Subcutaneous adipose tissue (tissue), 4 donors: ENCODE results near the gene ABHD12B. TPM values are rescaled to one million over a fixed set of nuclear protein-coding genes. Genes with fewer than 3 reads are reported as not detected.

Experiments
- total RNA-seq, 4 donors: library from RNA; depleted of rRNA; stranded (reverse); fragments of >200 nt; gene quantifications; one replicate each; pipeline ENCODE4 v1.1.0, GENCODE V29; 2016
- TF ChIP-seq, protein P1 (sequence below): fragments of 450-650 bp; IDR thresholded peaks from one replicate; pipeline ENCODE4 v1.5.1; 2016; ENCODE audit warnings: low read depth, mild to moderate bottlenecking, control low read depth, antibody characterized with exemption, moderate library complexity

ABHD12B gene
- total RNA-seq, 4 donors from 2014 or later, result not detected

- TF ChIP-seq, protein P1, sequence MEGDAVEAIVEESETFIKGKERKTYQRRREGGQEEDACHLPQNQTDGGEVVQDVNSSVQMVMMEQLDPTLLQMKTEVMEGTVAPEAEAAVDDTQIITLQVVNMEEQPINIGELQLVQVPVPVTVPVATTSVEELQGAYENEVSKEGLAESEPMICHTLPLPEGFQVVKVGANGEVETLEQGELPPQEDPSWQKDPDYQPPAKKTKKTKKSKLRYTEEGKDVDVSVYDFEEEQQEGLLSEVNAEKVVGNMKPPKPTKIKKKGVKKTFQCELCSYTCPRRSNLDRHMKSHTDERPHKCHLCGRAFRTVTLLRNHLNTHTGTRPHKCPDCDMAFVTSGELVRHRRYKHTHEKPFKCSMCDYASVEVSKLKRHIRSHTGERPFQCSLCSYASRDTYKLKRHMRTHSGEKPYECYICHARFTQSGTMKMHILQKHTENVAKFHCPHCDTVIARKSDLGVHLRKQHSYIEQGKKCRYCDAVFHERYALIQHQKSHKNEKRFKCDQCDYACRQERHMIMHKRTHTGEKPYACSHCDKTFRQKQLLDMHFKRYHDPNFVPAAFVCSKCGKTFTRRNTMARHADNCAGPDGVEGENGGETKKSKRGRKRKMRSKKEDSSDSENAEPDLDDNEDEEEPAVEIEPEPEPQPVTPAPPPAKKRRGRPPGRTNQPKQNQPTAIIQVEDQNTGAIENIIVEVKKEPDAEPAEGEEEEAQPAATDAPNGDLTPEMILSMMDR, result no peak
Measured at GRCh38 chr14:50924236-50924635, 52.4 kb downstream of the ABHD12B start.

- TF ChIP-seq, protein P1, result no peak
Measured at GRCh38 chr14:50924843-50925242, 53.0 kb downstream of the ABHD12B start.

DNA sequence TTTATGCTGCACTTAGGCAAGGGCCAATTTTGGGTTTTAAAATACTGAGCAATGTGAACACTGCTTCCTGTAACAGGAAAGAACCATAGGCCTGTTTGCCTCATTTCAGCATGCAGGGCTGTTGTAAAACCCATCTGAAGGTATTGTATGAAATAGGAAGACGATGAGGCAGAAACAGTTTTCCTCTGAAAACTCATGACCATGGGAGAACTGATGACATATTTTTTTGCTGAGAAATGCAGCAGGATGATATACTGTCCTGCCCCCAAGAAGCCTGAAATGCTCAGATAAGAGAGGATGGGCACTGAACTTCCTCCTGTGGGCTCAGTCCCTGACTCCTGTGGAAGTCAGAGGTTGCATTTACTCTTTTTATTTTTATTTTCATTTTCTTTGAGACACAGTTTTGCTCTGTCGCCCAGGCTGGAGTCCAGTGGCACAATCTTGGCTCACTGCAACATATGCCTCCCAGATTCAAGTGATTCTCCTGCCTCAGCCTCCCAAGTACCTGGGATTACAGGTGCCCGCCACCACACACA lies 55.1 kb downstream of the ABHD12B start:
- TF ChIP-seq, protein P1, result no peak

DNA sequence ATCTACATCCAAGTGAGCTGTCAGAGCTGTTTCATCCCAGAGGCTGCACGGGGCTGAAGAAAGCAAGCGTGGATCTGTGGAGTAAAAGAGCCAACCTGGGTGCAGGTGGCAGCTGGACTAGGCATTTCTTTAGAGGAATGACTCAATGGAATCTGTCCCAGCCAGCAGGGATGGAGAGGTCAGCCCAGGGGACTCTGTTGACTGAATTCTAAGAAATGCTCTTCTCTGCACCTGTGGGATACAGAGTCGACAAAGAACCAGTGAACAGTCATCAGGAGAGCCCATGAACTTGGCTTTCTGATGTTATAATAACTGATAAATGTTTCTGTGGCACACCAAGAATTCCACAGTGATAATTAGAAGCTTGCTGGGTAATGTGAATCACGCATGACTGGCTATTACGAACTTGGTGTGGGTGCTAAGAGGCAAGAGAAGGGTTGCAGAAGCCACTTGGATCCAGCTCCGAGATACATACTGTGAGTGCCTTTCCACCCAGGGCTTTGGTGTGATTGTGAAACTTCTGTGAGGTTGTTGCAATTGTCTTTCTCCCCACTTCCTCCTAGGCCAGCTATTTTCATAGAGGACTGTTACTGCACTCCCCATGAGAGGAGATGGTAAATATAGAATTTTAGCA lies 56.3 kb downstream of the ABHD12B start:
- TF ChIP-seq, protein P1, result no peak

DNA sequence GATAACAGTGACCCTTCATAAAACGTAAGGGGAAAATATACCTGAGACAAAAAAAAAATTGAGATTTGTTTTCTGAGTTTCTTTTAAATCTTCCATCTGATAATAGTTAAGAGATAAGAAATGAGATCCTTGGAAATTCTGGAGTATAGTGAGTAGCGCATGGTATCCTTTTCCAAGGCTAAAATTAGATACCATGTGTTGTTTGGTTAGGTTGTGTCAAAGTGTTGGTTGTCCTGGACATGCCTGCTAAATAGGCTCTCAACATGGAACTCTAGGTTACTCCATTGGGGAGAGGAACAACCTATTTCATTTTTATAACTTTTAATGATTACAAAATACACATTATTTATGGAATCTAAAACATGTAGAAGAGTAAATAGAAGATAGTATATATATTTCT lies 57.7 kb downstream of the ABHD12B start:
- TF ChIP-seq, protein P1, result no peak

DNA sequence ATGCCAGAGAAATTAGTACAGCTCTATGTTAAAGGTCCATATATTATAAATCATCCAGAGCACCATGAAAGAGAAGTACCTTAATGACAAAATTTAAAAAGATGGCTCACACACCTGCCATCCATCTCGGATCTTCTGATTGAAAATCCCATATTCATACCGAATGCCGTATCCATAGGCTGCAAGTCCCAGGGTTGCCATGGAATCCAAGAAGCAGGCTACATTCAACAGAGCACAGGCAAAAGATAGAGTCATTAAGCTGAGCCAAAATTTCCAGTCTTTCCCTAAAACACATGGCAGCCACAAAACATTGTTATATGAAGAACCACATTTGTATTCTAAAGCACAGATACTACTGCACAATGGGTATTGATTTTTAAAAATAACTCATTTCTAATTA lies 59.7 kb downstream of the ABHD12B start:
- TF ChIP-seq, protein P1, result no peak

GRCh38 chr14:50932156-50932555 lies 60.3 kb downstream of the ABHD12B start:
- TF ChIP-seq, protein P1, result no peak
